HG02943 (cell line): ENCODE results near the gene UNC93B1.
"Not testable (repeated sequence)": the region's sequence is repeated elsewhere in the genome, so short reads cannot be mapped to it uniquely, and the experiment has no call there.

Experiments
- ATAC-seq: cut with Tn5 transposase; IDR thresholded peaks from one replicate; pipeline ENCODE4 v1.9.1; 2021; ENCODE audit warnings: mild to moderate bottlenecking, low read depth, moderate library complexity; ENCODE audit not compliant: unreplicated experiment

UNC93B1 gene

DNA sequence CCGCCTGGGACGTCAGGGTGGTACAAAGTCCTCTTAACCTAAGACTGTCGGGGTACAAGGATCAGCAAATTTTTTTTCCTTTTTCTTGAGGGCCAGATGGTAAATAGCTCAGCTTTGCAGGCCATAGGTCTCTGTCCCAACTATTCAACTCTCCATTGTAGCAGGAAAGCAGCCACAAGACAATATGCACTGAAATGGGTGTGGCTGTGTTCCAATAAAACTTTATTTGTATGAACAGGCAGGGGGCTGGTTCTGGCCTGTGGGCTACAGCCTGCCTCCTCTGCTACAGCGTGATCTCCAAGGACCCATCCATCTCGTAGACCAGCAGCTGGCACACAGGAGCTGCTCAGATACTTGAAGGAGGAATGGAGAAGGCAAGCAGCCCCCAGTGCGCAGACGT, 56.1 kb downstream of the UNC93B1 start:
- not testable (repeated sequence) for ATAC-seq

DNA sequence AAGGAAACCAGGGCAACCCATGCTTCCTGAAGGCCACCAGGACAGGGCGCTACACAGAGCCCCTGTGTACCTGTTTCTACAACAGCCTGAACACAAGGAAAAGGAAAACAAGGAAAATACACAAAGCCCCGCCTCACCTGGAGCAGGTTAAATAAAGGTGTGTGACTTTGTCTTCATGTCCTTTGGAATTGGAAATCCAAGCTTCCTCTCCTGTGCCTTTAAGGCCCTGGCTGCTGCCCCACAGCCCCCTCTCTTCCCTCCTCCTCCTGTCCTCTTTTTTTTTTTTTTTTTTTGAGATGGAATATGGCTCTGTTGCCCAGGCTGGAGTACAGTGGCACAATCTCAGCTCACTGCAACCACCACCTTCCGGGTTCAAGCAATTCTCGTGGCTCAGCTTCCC, 57.5 kb downstream of the UNC93B1 start:
- ATAC-seq, result not testable (repeated sequence)

DNA sequence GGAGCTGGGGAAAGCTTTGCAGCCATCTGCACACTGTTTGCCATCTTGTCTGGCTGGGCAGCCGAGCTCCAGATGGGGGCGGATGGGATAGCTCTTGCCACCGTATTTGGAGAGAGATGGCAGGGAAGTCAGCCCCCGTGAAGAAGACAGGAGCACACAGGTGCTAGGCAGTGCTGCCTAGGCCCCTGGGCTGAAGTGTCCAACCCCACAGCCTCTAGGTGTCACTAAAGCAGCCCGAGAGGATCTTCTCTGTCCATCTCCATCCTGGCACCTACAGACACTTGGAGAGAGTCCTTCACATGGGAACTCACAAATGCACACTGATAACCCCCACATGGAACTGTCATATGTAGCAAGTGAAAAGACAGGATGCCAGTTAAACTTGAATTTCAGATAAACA, 60.5 kb downstream of the UNC93B1 start:
- ATAC-seq, result not testable (repeated sequence)
